ENCODE results near the gene MAP3K12.
"Not testable (repeated sequence)": the region's sequence is repeated elsewhere in the genome, so short reads cannot be mapped to it uniquely, and the experiment has no call there.

MAP3K12 gene

GRCh38 chr12:53482626-53483168, 16.6 kb downstream of the MAP3K12 start:
- Histone ChIP-seq H3K4me1 (no peaks in the 10 kb centered on the region), H3K36me3 (peaks cover 90% of the 10 kb centered on the region), H3K27me3 (no peaks in the 10 kb centered on the region), H3K4me3 (ENCODE audit: low read depth, low read length) (no peak overlapping the region), H3K9me3 (no peaks in the 10 kb centered on the region)
- no peak for DNase-seq
- no peak for TF ChIP-seq CTCF (IDR thresholded peaks at IDR 0.05; ENCODE audit: low read depth, low read length)

GRCh38 chr12:53481939-53482586, 17.2 kb downstream of the MAP3K12 start:
- H3K4me1 ChIP-seq, result no peaks in the 10 kb centered on the region
- DNase-seq, result no peak
- peaks cover 91% of the 10 kb centered on the region for H3K36me3 ChIP-seq

GRCh38 chr12:53481458-53481857, 17.8 kb downstream of the MAP3K12 start:
- not testable (repeated sequence) for H3K9me3 ChIP-seq; H3K4me3 ChIP-seq (ENCODE audit: low read depth, low read length); H3K4me1 ChIP-seq; DNase-seq; H3K27me3 ChIP-seq
- H3K36me3 ChIP-seq, result peaks cover 91% of the 10 kb centered on the region

More at GRCh38 chr12:53481939-53482586, 17.2 kb downstream of the MAP3K12 start:
- H3K27me3 ChIP-seq, result no peaks in the 10 kb centered on the region
- H3K4me3 ChIP-seq (ENCODE audit: low read depth, low read length), result no peak overlapping the region
- peak; percentile 42 for TF ChIP-seq CTCF (IDR thresholded peaks at IDR 0.05; ENCODE audit: low read depth, low read length)
- H3K9me3 ChIP-seq, result no peaks in the 10 kb centered on the region

DNA sequence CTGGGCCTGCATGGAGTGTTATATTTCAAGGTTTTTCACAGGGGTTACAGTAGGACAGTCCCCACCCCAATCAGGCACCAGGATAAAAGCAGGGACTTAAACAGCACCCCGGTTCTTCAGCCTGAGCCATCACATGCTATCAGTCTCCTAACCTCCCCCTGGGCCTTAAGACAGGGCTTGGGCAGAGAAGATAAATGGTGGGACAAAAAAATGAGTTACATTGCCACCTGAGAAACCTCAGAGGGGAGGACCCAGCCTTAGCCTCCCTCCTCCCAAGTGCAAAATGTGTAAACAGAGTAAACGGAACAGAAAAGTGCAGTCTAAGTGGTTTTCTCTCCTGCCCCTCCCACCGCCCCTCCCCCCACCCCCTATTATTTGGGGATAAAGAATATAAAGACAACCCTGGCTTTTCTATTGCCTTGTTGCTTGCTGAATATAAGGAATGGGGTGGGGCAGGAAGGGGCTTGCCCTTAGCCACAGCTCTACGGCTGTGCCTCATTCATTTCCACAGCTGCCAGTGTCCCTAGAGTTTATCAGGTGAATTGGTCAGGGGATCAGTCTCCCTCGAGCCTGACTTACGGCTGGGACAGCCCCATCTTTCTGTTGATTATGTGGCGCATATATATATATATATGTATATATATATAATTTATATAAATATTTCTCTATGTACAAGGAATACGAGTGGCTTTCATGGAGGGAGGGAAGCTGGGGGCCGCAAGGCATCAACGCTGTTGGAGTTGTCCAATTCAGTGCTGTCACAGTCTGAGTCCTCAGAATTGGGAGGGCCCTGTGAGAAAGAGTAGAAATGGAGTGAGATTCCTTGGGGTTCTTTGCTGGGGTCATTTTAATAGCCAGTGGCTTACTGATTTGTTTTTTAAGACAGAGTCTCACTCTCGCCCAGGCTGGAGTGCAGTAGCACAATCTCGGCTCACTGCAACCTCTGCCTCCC, 18.5 kb downstream of the MAP3K12 start:
- DNase-seq, result no peak
- H3K36me3 ChIP-seq, result peaks cover 91% of the 10 kb centered on the region
- TF ChIP-seq CTCF (IDR thresholded peaks at IDR 0.05; ENCODE audit: low read depth, low read length), result no peak

GRCh38 chr12:53479331-53479730, 19.9 kb downstream of the MAP3K12 start:
- peaks cover 12% of the 10 kb centered on the region for H3K4me1 ChIP-seq
- TF ChIP-seq CTCF (IDR thresholded peaks at IDR 0.05; ENCODE audit: low read depth, low read length), result no peak
- peaks cover 91% of the 10 kb centered on the region for H3K36me3 ChIP-seq

More for the DNA sequence above, 18.5 kb downstream of the MAP3K12 start:
- Histone ChIP-seq H3K4me1 (peaks cover 9% of the 10 kb centered on the region), H3K4me3 (ENCODE audit: low read depth, low read length) (no peak overlapping the region), H3K27me3 (no peaks in the 10 kb centered on the region), H3K9me3 (no peaks in the 10 kb centered on the region)

DNA sequence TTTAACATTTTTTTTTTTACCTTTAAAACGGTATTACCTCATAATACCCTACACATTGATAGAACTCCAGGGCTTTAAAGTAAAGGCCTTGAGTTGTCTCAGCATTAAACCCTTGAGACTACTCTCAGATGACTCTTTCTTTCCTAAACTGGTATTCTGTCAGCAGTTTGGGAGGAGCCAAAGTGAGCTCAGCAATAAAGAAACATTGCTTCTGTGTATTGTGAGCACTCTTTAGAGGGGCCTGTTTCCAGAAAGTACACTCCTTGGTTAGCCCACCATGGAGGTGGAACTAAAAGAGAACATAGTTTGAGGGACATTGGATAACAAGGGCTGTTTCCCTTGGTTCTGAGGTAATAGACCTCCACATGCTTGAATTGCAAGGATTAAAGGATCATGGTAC, 20.4 kb downstream of the MAP3K12 start:
- Histone ChIP-seq H3K36me3 (peaks cover 91% of the 10 kb centered on the region), H3K27me3 (no peaks in the 10 kb centered on the region), H3K4me1 (peaks cover 12% of the 10 kb centered on the region), H3K4me3 (ENCODE audit: low read depth, low read length) (no peak overlapping the region), H3K9me3 (no peaks in the 10 kb centered on the region)
- no peak for TF ChIP-seq CTCF (IDR thresholded peaks at IDR 0.05; ENCODE audit: low read depth, low read length)
- DNase-seq, result no peak

More at GRCh38 chr12:53479331-53479730, 19.9 kb downstream of the MAP3K12 start:
- Histone ChIP-seq H3K4me3 (ENCODE audit: low read depth, low read length) (no peak overlapping the region), H3K9me3 (no peaks in the 10 kb centered on the region), H3K27me3 (no peaks in the 10 kb centered on the region)
- DNase-seq, result no peak
